ENCODE results near the gene ZAP70. TPM values are rescaled to one million over a fixed set of nuclear protein-coding genes. Genes with fewer than 3 reads are reported as not detected.

The ZAP70 gene
- total and polyA plus RNA-seq, 5 donors = 0.62 to 1.5 (median 1.2) TPM

- intact Hi-C loops (cut with DNase I) = no loop called here
- Histone ChIP-seq H3K27ac (ENCODE audit: low read length) (no peak overlapping the region), H3K4me3 (ENCODE audit: low read length) (no peak overlapping the region), H3K4me1 (ENCODE audit: control insufficient read depth, insufficient read depth, low read length) (no peaks in the 10 kb centered on the region), H3K27me3 (ENCODE audit: control insufficient read depth, insufficient read depth) (no peaks in the 10 kb centered on the region), H3K9me3 (ENCODE audit: control insufficient read depth, low read length) (no peaks in the 10 kb centered on the region)
- no peak for ATAC-seq
- DNase-seq = no peak
- WGBS = 92% methylated on average over 7 of the region's 7 CpGs
Observed at GRCh38 chr2:97727296-97727695, 13.9 kb downstream of the ZAP70 start.

GRCh38 chr2:97728091-97728731 is 14.8 kb downstream of the ZAP70 start:
- 51% methylated on average over 12 of the region's 12 CpGs for WGBS
- DNase-seq (peak; percentile 67 to 83 (median 70)), ATAC-seq (peak; percentile 67 to 77)
- H3K4me3 ChIP-seq (ENCODE audit: low read length) = no peak overlapping the region
- no peaks in the 10 kb centered on the region for H3K9me3 ChIP-seq (ENCODE audit: control insufficient read depth, low read length)
- H3K4me1 ChIP-seq (ENCODE audit: control insufficient read depth, insufficient read depth, low read length) = no peaks in the 10 kb centered on the region
- H3K27ac ChIP-seq (ENCODE audit: low read length) = no peak overlapping the region
- intact Hi-C loops (cut with DNase I) = no loop called here
- H3K27me3 ChIP-seq (ENCODE audit: control insufficient read depth, insufficient read depth) = no peaks in the 10 kb centered on the region

- H3K27ac ChIP-seq (ENCODE audit: low read length) = no peak overlapping the region
Observed at GRCh38 chr2:97730245-97730644, 16.9 kb downstream of the ZAP70 start.

GRCh38 chr2:97731274-97732020 is 18.1 kb downstream of the ZAP70 start:
- intact Hi-C loops (cut with DNase I) = no loop called here
- ATAC-seq = no peak

More at GRCh38 chr2:97730245-97730644, 16.9 kb downstream of the ZAP70 start:
- DNase-seq (no peak), ATAC-seq (no peak)
- no peak overlapping the region for H3K4me3 ChIP-seq (ENCODE audit: low read length)
- H3K27me3 ChIP-seq (ENCODE audit: control insufficient read depth, insufficient read depth) = no peaks in the 10 kb centered on the region
- 91% methylated on average over 1 of the region's 1 CpG for WGBS
- intact Hi-C loops (cut with DNase I) = no loop called here
- H3K9me3 ChIP-seq (ENCODE audit: control insufficient read depth, low read length) = no peaks in the 10 kb centered on the region
- H3K4me1 ChIP-seq (ENCODE audit: control insufficient read depth, insufficient read depth, low read length) = no peaks in the 10 kb centered on the region

GRCh38 chr2:97732436-97733340 is 19.3 kb downstream of the ZAP70 start:
- no peak overlapping the region for H3K27ac ChIP-seq (ENCODE audit: low read length)
- no peaks in the 10 kb centered on the region for H3K27me3 ChIP-seq (ENCODE audit: control insufficient read depth, insufficient read depth)
- no peak for ATAC-seq
- WGBS = 94% methylated on average over 28 of the region's 28 CpGs
- intact Hi-C loops (cut with DNase I) = no loop called here
- H3K4me3 ChIP-seq (ENCODE audit: low read length) = no peak overlapping the region
- no peaks in the 10 kb centered on the region for H3K4me1 ChIP-seq (ENCODE audit: control insufficient read depth, insufficient read depth, low read length)
- peak in 1 of 3 donors; percentile 48 for DNase-seq
- H3K9me3 ChIP-seq (ENCODE audit: control insufficient read depth, low read length) = no peaks in the 10 kb centered on the region

More at GRCh38 chr2:97731274-97732020, 18.1 kb downstream of the ZAP70 start:
- Histone ChIP-seq H3K4me3 (ENCODE audit: low read length) (no peak overlapping the region), H3K9me3 (ENCODE audit: control insufficient read depth, low read length) (no peaks in the 10 kb centered on the region), H3K4me1 (ENCODE audit: control insufficient read depth, insufficient read depth, low read length) (no peaks in the 10 kb centered on the region), H3K27ac (ENCODE audit: low read length) (no peak overlapping the region), H3K27me3 (ENCODE audit: control insufficient read depth, insufficient read depth) (no peaks in the 10 kb centered on the region)
- peak in 1 of 3 donors; percentile 40 for DNase-seq
- WGBS = 76% methylated on average over 12 of the region's 12 CpGs

GRCh38 chr2:97733341-97734035 is 20.1 kb downstream of the ZAP70 start:
- ATAC-seq (no peak), DNase-seq (no peak)

GRCh38 chr2:97734061-97735051 is 21.0 kb downstream of the ZAP70 start:
- DNase-seq (no peak), ATAC-seq (no peak)
- no peaks in the 10 kb centered on the region for H3K4me1 ChIP-seq (ENCODE audit: control insufficient read depth, insufficient read depth, low read length)
- no peak overlapping the region for H3K27ac ChIP-seq (ENCODE audit: low read length)
- no peak overlapping the region for H3K4me3 ChIP-seq (ENCODE audit: low read length)
- intact Hi-C loops (cut with DNase I) = no loop called here
- H3K9me3 ChIP-seq (ENCODE audit: control insufficient read depth, low read length) = no peaks in the 10 kb centered on the region
- 95% methylated on average over 44 of the region's 44 CpGs for WGBS
- H3K27me3 ChIP-seq (ENCODE audit: control insufficient read depth, insufficient read depth) = no peaks in the 10 kb centered on the region

More at GRCh38 chr2:97733341-97734035, 20.1 kb downstream of the ZAP70 start:
- H3K9me3 ChIP-seq (ENCODE audit: control insufficient read depth, low read length) = no peaks in the 10 kb centered on the region
- no peak overlapping the region for H3K27ac ChIP-seq (ENCODE audit: low read length)
- no peaks in the 10 kb centered on the region for H3K4me1 ChIP-seq (ENCODE audit: control insufficient read depth, insufficient read depth, low read length)
- no peak overlapping the region for H3K4me3 ChIP-seq (ENCODE audit: low read length)
- intact Hi-C loops (cut with DNase I) = no loop called here
- WGBS = 89% methylated on average over 20 of the region's 20 CpGs
- no peaks in the 10 kb centered on the region for H3K27me3 ChIP-seq (ENCODE audit: control insufficient read depth, insufficient read depth)

- DNase-seq = no peak
Observed at GRCh38 chr2:97735161-97735561, 21.8 kb downstream of the ZAP70 start.

GRCh38 chr2:97736185-97736584 is 22.8 kb downstream of the ZAP70 start:
- intact Hi-C loops (cut with DNase I) = no loop called here
- DNase-seq (no peak), ATAC-seq (no peak)

More at GRCh38 chr2:97735161-97735561, 21.8 kb downstream of the ZAP70 start:
- Histone ChIP-seq H3K4me3 (ENCODE audit: low read length) (no peak overlapping the region), H3K27me3 (ENCODE audit: control insufficient read depth, insufficient read depth) (no peaks in the 10 kb centered on the region), H3K9me3 (ENCODE audit: control insufficient read depth, low read length) (no peaks in the 10 kb centered on the region), H3K27ac (ENCODE audit: low read length) (no peak overlapping the region), H3K4me1 (ENCODE audit: control insufficient read depth, insufficient read depth, low read length) (no peaks in the 10 kb centered on the region)
- no peak for ATAC-seq
- 97% methylated on average over 29 of the region's 29 CpGs for WGBS
- intact Hi-C loops (cut with DNase I) = no loop called here

More at GRCh38 chr2:97736185-97736584, 22.8 kb downstream of the ZAP70 start:
- no peaks in the 10 kb centered on the region for H3K27me3 ChIP-seq (ENCODE audit: control insufficient read depth, insufficient read depth)
- H3K9me3 ChIP-seq (ENCODE audit: control insufficient read depth, low read length) = no peaks in the 10 kb centered on the region
- 68% methylated on average over 4 of the region's 4 CpGs for WGBS
- no peaks in the 10 kb centered on the region for H3K4me1 ChIP-seq (ENCODE audit: control insufficient read depth, insufficient read depth, low read length)
- no peak overlapping the region for H3K27ac ChIP-seq (ENCODE audit: low read length)
- H3K4me3 ChIP-seq (ENCODE audit: low read length) = no peak overlapping the region

Data from right cardiac atrium (tissue), 5 donors.